OCI-LY1 (cell line): Measurements from ENCODE around the gene SLC2A13.

Experiments
- H2AFZ ChIP-seq: fragments of 200-600 bp; sonication (generic), shearing (Covaris generic); 2 replicates; pipeline ENCODE4 v1.6.0; 2014; ENCODE audit warnings: antibody characterized with exemption, mild to moderate bottlenecking, low read length
- H3F3A ChIP-seq: fragments of 200-600 bp; sonication (generic), shearing (Covaris generic); 2 replicates; pipeline ENCODE4 v1.6.0; 2014; ENCODE audit warnings: mild to moderate bottlenecking, antibody characterized with exemption, low read length, moderate library complexity; ENCODE audit not compliant: insufficient read depth
- H3K27ac ChIP-seq: fragments of 200-600 bp; sonication (generic); 2 replicates; pipeline ENCODE4 v1.5.1; 2014; ENCODE audit warnings: low read length, mixed run types, mild to moderate bottlenecking, low read depth; ENCODE audit not compliant: poor library complexity, severe bottlenecking
- H3K27me3 ChIP-seq: fragments of 200-600 bp; sonication (generic); 2 replicates; pipeline ENCODE4 v1.6.0; 2014; ENCODE audit warnings: antibody characterized with exemption, mild to moderate bottlenecking, low read length, moderate library complexity; ENCODE audit not compliant: insufficient read depth
- H3K36me3 ChIP-seq: fragments of 200-600 bp; sonication (generic); 2 replicates; pipeline ENCODE4 v1.6.1; 2014; ENCODE audit warnings: mild to moderate bottlenecking, antibody characterized with exemption, low read length, moderate library complexity, mixed read lengths; ENCODE audit not compliant: insufficient read depth
- H3K4me1 ChIP-seq: fragments of 200-600 bp; sonication (generic); 2 replicates; pipeline ENCODE4 v1.5.1; 2014; ENCODE audit warnings: mild to moderate bottlenecking, low read length, moderate library complexity; ENCODE audit not compliant: insufficient read depth, severe bottlenecking
- H3K4me2 ChIP-seq: fragments of 200-600 bp; sonication (generic), shearing (Covaris generic); 2 replicates; pipeline ENCODE4 v1.6.1; 2014; ENCODE audit warnings: low read length
- H3K4me3 ChIP-seq: fragments of 200-600 bp; sonication (generic); 2 replicates; pipeline ENCODE4 v1.5.1; 2014; ENCODE audit warnings: low read length, low read depth, mild to moderate bottlenecking, mixed read lengths; ENCODE audit not compliant: poor library complexity, severe bottlenecking
- H3K79me2 ChIP-seq: fragments of 200-600 bp; shearing (Covaris generic); 2 replicates; pipeline ENCODE4 v1.6.1; 2016; ENCODE audit warnings: mixed run types, low read length, mixed read lengths; ENCODE audit not compliant: insufficient read depth
- H3K9ac ChIP-seq: fragments of 200-600 bp; sonication (generic), shearing (Covaris generic); 2 replicates; pipeline ENCODE4 v1.6.1; 2014; ENCODE audit warnings: mild to moderate bottlenecking, low read length, mixed read lengths
- H3K9me2 ChIP-seq: fragments of 200-600 bp; sonication (generic), shearing (Covaris generic); 2 replicates; pipeline ENCODE4 v1.6.1; 2014; ENCODE audit warnings: low read depth, mild to moderate bottlenecking, low read length, mixed read lengths
- H3K9me3 ChIP-seq: fragments of 200-600 bp; shearing (Covaris generic); 2 replicates; pipeline ENCODE4 v1.6.1; 2014; ENCODE audit warnings: low read length, mixed read lengths
- H4K20me1 ChIP-seq: fragments of 200-600 bp; sonication (generic), shearing (Covaris generic); 2 replicates; pipeline ENCODE4 v1.6.0; 2016; ENCODE audit warnings: mild to moderate bottlenecking, low read length; ENCODE audit not compliant: insufficient read depth
- CTCF ChIP-seq: fragments of 200-600 bp; sonication (generic), shearing (Covaris generic); IDR thresholded peaks from 2 replicates; pipeline ENCODE4 v1.5.1; 2017; ENCODE audit warnings: mild to moderate bottlenecking, antibody characterized with exemption, low read length, moderate library complexity, mixed read lengths
- EZH2 ChIP-seq: fragments of 200-600 bp; sonication (generic), shearing (Covaris generic); IDR thresholded peaks from 2 replicates; pipeline ENCODE4 v1.8.0; 2017; ENCODE audit warnings: borderline replicate concordance, mixed run types, mild to moderate bottlenecking, antibody characterized with exemption, low read length, moderate library complexity, mixed read lengths

SLC2A13 gene

GRCh38 chr12:39975374-39975918 is 130.4 kb downstream of the SLC2A13 start:
- H3K4me2 ChIP-seq = no peak overlapping the region
- TF ChIP-seq EZH2 = no peak
- TF ChIP-seq CTCF = no peak

GRCh38 chr12:39972119-39972518 is 133.8 kb downstream of the SLC2A13 start:
- H3K9me2 ChIP-seq = no peaks in the 10 kb centered on the region
- TF ChIP-seq EZH2 (no peak), CTCF (no peak)
- no peak overlapping the region for H3K9ac ChIP-seq
- no peaks in the 10 kb centered on the region for H3K79me2 ChIP-seq
- no peaks in the 10 kb centered on the region for H3K36me3 ChIP-seq
- H3K4me3 ChIP-seq = no peak overlapping the region
- H3F3A ChIP-seq = no peaks in the 10 kb centered on the region
- H3K4me2 ChIP-seq = no peak overlapping the region
- no peaks in the 10 kb centered on the region for H3K4me1 ChIP-seq
- H3K27ac ChIP-seq = no peak overlapping the region
- H4K20me1 ChIP-seq = no peaks in the 10 kb centered on the region
- H2AFZ ChIP-seq = no peak overlapping the region
- H3K27me3 ChIP-seq = no peaks in the 10 kb centered on the region
- H3K9me3 ChIP-seq = no peaks in the 10 kb centered on the region

More at GRCh38 chr12:39975374-39975918, 130.4 kb downstream of the SLC2A13 start:
- Histone ChIP-seq H3K9me3 (no peaks in the 10 kb centered on the region), H3K36me3 (no peaks in the 10 kb centered on the region), H4K20me1 (no peaks in the 10 kb centered on the region), H2AFZ (no peak overlapping the region), H3K9ac (no peak overlapping the region), H3K4me3 (no peak overlapping the region), H3K27me3 (no peaks in the 10 kb centered on the region), H3K4me1 (no peaks in the 10 kb centered on the region), H3K9me2 (no peaks in the 10 kb centered on the region), H3K79me2 (no peaks in the 10 kb centered on the region), H3K27ac (no peak overlapping the region), H3F3A (no peaks in the 10 kb centered on the region)

- Histone ChIP-seq H3F3A (no peaks in the 10 kb centered on the region), H3K9me2 (no peaks in the 10 kb centered on the region), H3K4me1 (no peaks in the 10 kb centered on the region), H3K4me3 (no peak overlapping the region), H2AFZ (no peak overlapping the region), H3K9me3 (no peaks in the 10 kb centered on the region), H3K27ac (no peak overlapping the region), H4K20me1 (no peaks in the 10 kb centered on the region), H3K27me3 (no peaks in the 10 kb centered on the region), H3K4me2 (no peak overlapping the region), H3K36me3 (no peaks in the 10 kb centered on the region), H3K9ac (no peak overlapping the region), H3K79me2 (no peaks in the 10 kb centered on the region)
- TF ChIP-seq EZH2 = no peak
These were observed 134.5 kb downstream of the SLC2A13 start for GRCh38 chr12:39971348-39971747.

- Histone ChIP-seq H3K9me2 (no peaks in the 10 kb centered on the region), H2AFZ (no peak overlapping the region), H3F3A (no peaks in the 10 kb centered on the region), H3K79me2 (no peaks in the 10 kb centered on the region), H3K27me3 (no peaks in the 10 kb centered on the region), H3K9me3 (no peaks in the 10 kb centered on the region), H3K4me1 (no peaks in the 10 kb centered on the region), H3K36me3 (no peaks in the 10 kb centered on the region), H3K27ac (no peak overlapping the region), H4K20me1 (no peaks in the 10 kb centered on the region), H3K9ac (no peak overlapping the region), H3K4me3 (no peak overlapping the region), H3K4me2 (no peak overlapping the region)
- TF ChIP-seq CTCF = no peak
- no peak for TF ChIP-seq EZH2
These were observed 139.2 kb downstream of the SLC2A13 start for GRCh38 chr12:39966721-39967120.
